Epithelial cell of esophagus (primary cell): ENCODE data around the gene SPOPL.
A peak's percentile ranks its signal among the peaks of the same experiment; 100 is the strongest.
"Not testable (repeated sequence)": the region's sequence is repeated elsewhere in the genome, so short reads cannot be mapped to it uniquely, and the experiment has no call there.

Source experiments
- DNase-seq: peaks from one replicate; pipeline ENCODE4 v3.0.0; 2010; ENCODE audit warnings: low read depth
- H3K4me3 ChIP-seq: 2 replicates; pipeline ENCODE4 v1.5.1; 2011; ENCODE audit warnings: mild to moderate bottlenecking, low read length, control low read depth
- CTCF ChIP-seq: IDR thresholded peaks from 2 replicates; pipeline ENCODE4 v1.5.1; 2011; ENCODE audit warnings: low read depth, mild to moderate bottlenecking, low read length, control low read depth, inconsistent platforms; ENCODE audit not compliant: insufficient read depth; ENCODE audit errors: missing control alignments

SPOPL gene

GRCh38 chr2:138468617-138469016 is 33.0 kb upstream of the SPOPL start:
- peak; percentile 14 for DNase-seq
- H3K4me3 ChIP-seq: no peak overlapping the region
- TF ChIP-seq CTCF: no peak

- TF ChIP-seq CTCF: no peak
- no peak for DNase-seq
- H3K4me3 ChIP-seq: no peak overlapping the region
These were observed 32.2 kb upstream of the SPOPL start for GRCh38 chr2:138469411-138469810.

- DNase-seq: no peak
- TF ChIP-seq CTCF: no peak
- no peak overlapping the region for H3K4me3 ChIP-seq
These were observed 30.6 kb upstream of the SPOPL start for GRCh38 chr2:138470941-138471340.

- TF ChIP-seq CTCF: no peak
- DNase-seq: no peak
- no peak overlapping the region for H3K4me3 ChIP-seq
These were observed 27.3 kb upstream of the SPOPL start for GRCh38 chr2:138474100-138474825.

DNA sequence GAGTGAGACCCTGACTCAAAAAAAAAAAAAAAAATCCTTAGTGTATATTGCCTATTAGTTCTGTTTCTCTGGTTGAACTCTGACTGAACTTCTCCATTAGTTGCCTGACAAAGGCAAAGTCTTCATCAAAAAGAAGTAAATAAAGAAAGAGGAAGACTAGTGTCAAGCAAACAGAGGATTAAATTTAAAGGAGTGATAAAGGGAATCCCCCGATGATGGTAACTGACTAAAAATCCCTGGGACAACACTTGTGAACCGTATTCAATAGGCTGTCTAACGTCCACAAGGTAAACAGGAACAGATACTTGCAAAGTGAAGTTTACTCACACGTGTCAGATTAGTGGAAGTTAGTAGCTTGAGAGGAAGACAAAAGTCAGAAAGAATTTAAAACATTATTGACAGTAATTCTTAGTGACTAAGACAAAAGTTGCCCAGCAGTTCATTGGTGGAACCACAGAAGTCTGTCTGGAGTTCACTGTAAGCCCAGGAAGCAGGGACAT is 26.2 kb upstream of the SPOPL start:
- peak; percentile 26 for DNase-seq
- H3K4me3 ChIP-seq: no peak overlapping the region
- no peak for TF ChIP-seq CTCF

DNA sequence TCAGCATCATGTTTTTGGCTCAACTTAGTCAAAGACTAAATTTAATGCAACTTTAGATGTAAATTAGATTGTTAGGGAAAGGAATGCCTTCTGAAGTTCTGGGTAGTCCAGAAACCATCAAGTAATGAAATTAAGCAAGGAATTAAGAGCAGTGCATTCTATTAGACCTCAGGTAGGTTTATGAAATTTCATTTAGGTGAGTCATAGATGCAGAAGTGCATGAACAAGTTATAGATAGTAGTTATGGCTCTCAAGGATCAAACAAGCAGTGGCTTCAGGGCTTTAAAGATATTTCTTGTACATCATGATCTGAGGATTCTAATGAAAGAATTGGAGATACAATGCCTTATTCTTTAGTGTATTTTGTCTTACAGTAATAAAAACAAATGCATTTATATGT is 25.4 kb upstream of the SPOPL start:
- TF ChIP-seq CTCF: no peak
- H3K4me3 ChIP-seq: no peak overlapping the region
- peak; percentile 55 for DNase-seq

DNA sequence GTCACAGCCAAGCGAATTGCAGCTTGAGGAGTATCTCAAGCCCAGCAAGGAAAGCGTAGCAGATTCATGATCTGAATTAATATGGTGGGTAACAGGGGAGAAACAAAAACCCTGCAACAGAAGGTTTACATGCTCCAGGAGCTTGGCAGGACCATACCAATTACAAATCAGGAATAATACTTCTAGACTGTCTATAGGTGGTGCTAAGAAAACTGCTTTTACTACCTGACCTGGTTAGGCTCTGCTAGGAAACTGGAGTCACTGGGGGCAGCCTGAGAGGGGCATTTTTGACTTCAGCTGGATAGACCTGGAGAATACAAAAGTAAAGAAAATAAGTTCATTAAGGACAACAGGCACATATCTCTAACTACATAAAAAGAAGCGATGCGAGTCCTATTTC is 24.6 kb upstream of the SPOPL start:
- H3K4me3 ChIP-seq: no peak overlapping the region
- DNase-seq: no peak
- TF ChIP-seq CTCF: no peak

DNA sequence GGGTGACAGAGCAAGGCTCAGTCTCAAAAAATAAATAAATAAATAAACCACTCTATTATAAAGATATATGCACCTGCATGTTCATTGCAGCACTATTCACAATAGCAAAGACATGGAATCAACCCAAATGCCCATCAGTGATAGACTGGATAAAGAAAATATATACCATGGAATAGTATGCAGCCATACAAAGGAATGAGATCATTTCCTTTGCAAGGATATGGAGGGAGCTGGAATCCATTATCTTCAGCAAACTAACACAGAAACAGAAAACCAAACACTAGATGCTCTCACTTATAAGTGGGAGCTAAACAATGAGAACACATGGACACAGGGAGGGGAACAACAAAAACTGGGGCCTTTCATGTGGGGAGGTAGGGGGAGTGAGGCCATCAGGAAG is 18.8 kb upstream of the SPOPL start:
- not testable (repeated sequence) for DNase-seq, H3K4me3 ChIP-seq
